OCI-LY7 (cell line): ENCODE results near the gene SELPLG. TPM values are rescaled to one million over a fixed set of nuclear protein-coding genes. Genes with fewer than 3 reads are reported as not detected.

Experiments
- BruUV-seq: library from RNA; stranded (reverse); fragments of 400-500 nt; replicated peaks from 2 replicates; lab custom pipeline; 2021; lab: Mats Ljungman, UMichigan
- CTCF ChIA-PET: fragments of 300-600 bp; sonication (Branson Sonifier 250); formaldehyde crosslinking; loops from one replicate; lab custom pipeline; 2022; ENCODE audit warnings: antibody characterized with exemption; ENCODE audit not compliant: unreplicated experiment; lab: Charles Lee
- POLR2A ChIA-PET: fragments of 300-600 bp; sonication (Branson Sonifier 250); formaldehyde crosslinking; loops from one replicate; lab custom pipeline; 2022; ENCODE audit warnings: antibody characterized with exemption; lab: Charles Lee
- DNase-seq: peaks from one replicate; pipeline ENCODE4 v3.0.0-alpha.2; 2015; ENCODE audit warnings: low spot score
- H2AFZ ChIP-seq: fragments of 200-600 bp; sonication (generic), shearing (Covaris generic); 2 replicates; pipeline ENCODE4 v1.6.1; 2014; ENCODE audit warnings: mild to moderate bottlenecking, antibody characterized with exemption, low read length, moderate library complexity
- H3K27ac ChIP-seq: fragments of 200-600 bp; sonication (generic); 2 replicates; pipeline ENCODE4 v1.5.1; 2014; ENCODE audit warnings: mixed run types, low read depth, mild to moderate bottlenecking, moderate library complexity, low read length, inconsistent platforms; ENCODE audit not compliant: poor library complexity, severe bottlenecking
- H3K36me3 ChIP-seq: fragments of 200-600 bp; sonication (generic); 2 replicates; pipeline ENCODE4 v1.6.1; 2014; ENCODE audit warnings: mild to moderate bottlenecking, antibody characterized with exemption, low read length, moderate library complexity, mixed read lengths; ENCODE audit not compliant: insufficient read depth
- H3K4me1 ChIP-seq: fragments of 200-600 bp; sonication (generic); 2 replicates; pipeline ENCODE4 v1.5.1; 2014; ENCODE audit warnings: mild to moderate bottlenecking, low read length; ENCODE audit not compliant: insufficient read depth, poor library complexity, severe bottlenecking
- H3K4me2 ChIP-seq: fragments of 200-600 bp; sonication (generic); 2 replicates; pipeline ENCODE4 v1.6.1; 2014; ENCODE audit warnings: mild to moderate bottlenecking, low read length
- H3K4me3 ChIP-seq: fragments of 200-600 bp; sonication (generic); 2 replicates; pipeline ENCODE4 v1.5.1; 2014; ENCODE audit warnings: mild to moderate bottlenecking, low read depth, low read length; ENCODE audit not compliant: poor library complexity, severe bottlenecking
- H3K79me2 ChIP-seq: fragments of 200-600 bp; sonication (generic); 2 replicates; pipeline ENCODE4 v1.6.1; 2016; ENCODE audit warnings: low read depth, mild to moderate bottlenecking, low read length, moderate library complexity, mixed read lengths; ENCODE audit not compliant: insufficient read depth
- H3K9me2 ChIP-seq: fragments of 200-600 bp; sonication (generic); 2 replicates; pipeline ENCODE4 v1.6.1; 2016; ENCODE audit warnings: mild to moderate bottlenecking, low read length, mixed read lengths; ENCODE audit not compliant: insufficient read depth
- H3K9me3 ChIP-seq: fragments of 200-600 bp; sonication (generic); 2 replicates; pipeline ENCODE4 v1.6.1; 2014; ENCODE audit warnings: mild to moderate bottlenecking, mixed run types, low read length, mixed read lengths
- H4K20me1 ChIP-seq: fragments of 200-600 bp; sonication (generic); 2 replicates; pipeline ENCODE4 v1.6.1; 2014; ENCODE audit warnings: mild to moderate bottlenecking, antibody characterized with exemption, low read length, moderate library complexity, mixed read lengths; ENCODE audit not compliant: insufficient read depth
- EZH2phosphoT487 ChIP-seq: fragments of 200-600 bp; sonication (generic); IDR thresholded peaks from 2 replicates; pipeline ENCODE4 v1.6.1; 2018; ENCODE audit warnings: low read depth, borderline replicate concordance, mild to moderate bottlenecking, mixed run types, antibody characterized with exemption, low read length, moderate library complexity, mixed read lengths
- intact Hi-C: fragments of 100-400 bp; cut with micrococcal nuclease; formaldehyde crosslinking; loops from one replicate; pipeline ENCODE4 v1.10.0; 2022; ENCODE audit not compliant: unreplicated experiment
- total RNA-seq, 2 experiments: library from RNA; depleted of rRNA in 1 of 2; stranded (reverse); fragments of >200 nt in 1 of 2; shearing (Covaris generic) in 1 of 2; gene quantifications; 2 replicates each; pipeline ENCODE4 v1.2.3, GENCODE V29; 2014 to 2022
- TF ChIP-seq, protein P1 (sequence below): fragments of 200-600 bp; sonication (generic); conservative IDR thresholded peaks from 2 replicates; pipeline ENCODE4 v1.5.1; 2014; ENCODE audit warnings: mild to moderate bottlenecking, antibody characterized with exemption, low read length, moderate library complexity, mixed read lengths

SELPLG gene
- total RNA-seq, 2 experiments from 2014 or later, result 20.0 to 21.0 TPM

DNA sequence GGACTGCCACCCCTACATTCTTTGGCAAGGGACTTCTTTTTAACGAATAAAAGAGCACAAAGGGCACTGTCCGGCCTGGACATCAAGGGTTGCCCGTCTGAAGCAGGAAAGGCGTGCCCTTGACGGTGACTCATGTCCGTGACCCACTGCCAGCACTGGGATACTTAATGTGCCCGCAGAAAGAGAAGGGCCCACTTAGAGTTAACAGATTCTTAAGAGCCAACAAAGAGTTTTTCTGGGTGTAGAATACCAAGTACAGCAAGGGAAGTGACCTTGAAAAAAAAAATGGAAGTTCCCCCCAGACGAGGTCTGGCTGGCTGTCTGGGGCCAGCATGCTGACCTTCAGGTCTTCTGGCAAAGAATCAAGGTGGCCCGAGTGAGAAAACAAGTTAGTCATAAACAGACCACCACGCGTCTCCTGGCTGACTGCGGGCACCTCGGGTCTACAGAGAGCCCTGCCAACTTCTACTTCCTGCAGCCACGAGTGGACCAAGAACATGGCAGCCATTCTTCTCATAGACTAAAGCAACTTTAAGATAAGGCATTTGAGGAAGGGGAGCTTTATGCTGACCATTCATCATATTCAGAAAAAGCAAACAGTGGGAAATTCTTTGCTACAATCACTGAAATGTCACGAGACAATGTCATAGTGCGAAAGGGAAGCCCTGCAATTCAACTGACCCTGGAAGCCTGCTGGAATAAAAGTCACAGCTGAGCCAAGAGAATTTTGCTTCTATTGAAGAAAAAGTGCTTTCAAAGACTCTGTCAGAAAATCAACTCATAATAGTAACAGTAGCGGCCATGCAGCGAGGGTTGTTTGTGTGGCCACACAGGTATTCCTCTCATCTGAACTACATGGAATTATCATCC lies 10.5 kb upstream of the SELPLG start:
- ChIA-PET CTCF (no interaction called here), POLR2A (interaction anchor here (0.7 to 4.1 kb wide), 7 partner anchors 8 to 125 kb away, joined by 3 to 38 read pairs (median 6); no protein-coding TSS in a partner anchor)
- Histone ChIP-seq H2AFZ (no peak overlapping the region), H3K9me3 (0 out of 2 replicates have a peak, but pooled peaks cover 2% of the 10 kb centered on the region), H3K4me1 (peaks cover 86% of the 10 kb centered on the region), H3K4me3 (no peak overlapping the region), H3K79me2 (peaks cover 21% of the 10 kb centered on the region; the same call in 1 of the 2 replicates), H4K20me1 (no peaks in the 10 kb centered on the region), H3K9me2 (no peaks in the 10 kb centered on the region), H3K27ac (peak overlapping the region; percentile 99), H3K4me2 (peak overlapping the region; percentile 72; the same call in 1 of the 2 replicates), H3K36me3 (peaks cover 71% of the 10 kb centered on the region)
- no peak for DNase-seq
- BruUV-seq, result no TSS peak
- TF ChIP-seq, protein P1, sequence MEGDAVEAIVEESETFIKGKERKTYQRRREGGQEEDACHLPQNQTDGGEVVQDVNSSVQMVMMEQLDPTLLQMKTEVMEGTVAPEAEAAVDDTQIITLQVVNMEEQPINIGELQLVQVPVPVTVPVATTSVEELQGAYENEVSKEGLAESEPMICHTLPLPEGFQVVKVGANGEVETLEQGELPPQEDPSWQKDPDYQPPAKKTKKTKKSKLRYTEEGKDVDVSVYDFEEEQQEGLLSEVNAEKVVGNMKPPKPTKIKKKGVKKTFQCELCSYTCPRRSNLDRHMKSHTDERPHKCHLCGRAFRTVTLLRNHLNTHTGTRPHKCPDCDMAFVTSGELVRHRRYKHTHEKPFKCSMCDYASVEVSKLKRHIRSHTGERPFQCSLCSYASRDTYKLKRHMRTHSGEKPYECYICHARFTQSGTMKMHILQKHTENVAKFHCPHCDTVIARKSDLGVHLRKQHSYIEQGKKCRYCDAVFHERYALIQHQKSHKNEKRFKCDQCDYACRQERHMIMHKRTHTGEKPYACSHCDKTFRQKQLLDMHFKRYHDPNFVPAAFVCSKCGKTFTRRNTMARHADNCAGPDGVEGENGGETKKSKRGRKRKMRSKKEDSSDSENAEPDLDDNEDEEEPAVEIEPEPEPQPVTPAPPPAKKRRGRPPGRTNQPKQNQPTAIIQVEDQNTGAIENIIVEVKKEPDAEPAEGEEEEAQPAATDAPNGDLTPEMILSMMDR, result no peak
- TF ChIP-seq EZH2phosphoT487, result no peak
- intact Hi-C loops, result no loop called here

DNA sequence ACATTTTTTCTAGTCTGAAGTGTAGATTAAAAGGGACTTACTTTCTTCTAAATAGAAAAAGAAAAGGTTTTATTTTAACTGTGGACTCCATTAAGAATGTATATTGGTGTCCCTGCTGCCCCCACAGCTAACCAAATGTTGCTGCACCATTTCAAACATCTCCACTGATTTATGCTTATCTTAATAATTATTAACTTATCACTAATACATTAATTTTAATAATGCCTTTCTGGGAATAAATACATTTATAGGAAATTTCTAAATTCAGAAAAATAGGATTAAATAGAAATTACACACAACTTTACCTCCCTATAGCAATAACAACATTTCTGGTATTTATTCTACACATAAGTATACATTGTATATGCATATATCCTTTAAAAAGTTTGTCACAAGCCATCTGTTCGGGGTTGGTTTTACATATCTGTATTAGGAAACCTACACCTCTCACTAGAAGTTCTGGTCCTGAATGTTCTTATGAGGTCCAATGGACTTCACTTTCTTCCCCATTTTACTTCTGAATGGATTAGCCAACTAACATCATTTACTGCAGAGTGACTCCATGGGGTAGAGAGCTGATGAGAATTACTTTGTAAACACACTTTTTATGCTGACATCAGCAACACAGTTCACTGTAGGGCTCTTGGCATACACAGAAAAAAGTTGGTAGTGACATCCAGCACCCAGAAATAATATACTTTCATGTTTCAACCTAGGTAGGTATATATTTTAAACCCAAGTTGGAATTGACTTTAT lies 9.4 kb upstream of the SELPLG start:
- POLR2A ChIA-PET, result interaction anchor here (0.6 to 17.7 kb wide), 5 partner anchors 9 to 87 kb away, joined by 3 to 330 read pairs (median 174); partner anchors contain the start of genes ISCU, SART3 and SELPLG
- peaks cover 32% of the 10 kb centered on the region; the same call in 1 of the 2 replicates for H3K79me2 ChIP-seq
- no peaks in the 10 kb centered on the region for H3K9me2 ChIP-seq
- no TSS peak for BruUV-seq
- H3K4me3 ChIP-seq, result peak overlapping the region; percentile 41
- peak overlapping the region; percentile 72 for H3K4me2 ChIP-seq
- no peaks in the 10 kb centered on the region for H4K20me1 ChIP-seq
- CTCF ChIA-PET, result interaction anchor here (0.6 kb wide), 1 partner anchor 19 kb away, joined by 3 read pairs; no protein-coding TSS in a partner anchor
- H3K27ac ChIP-seq, result peak overlapping the region; percentile 99
- peaks cover 67% of the 10 kb centered on the region for H3K36me3 ChIP-seq
- H3K9me3 ChIP-seq, result 0 out of 2 replicates have a peak, but pooled peaks cover 4% of the 10 kb centered on the region
- DNase-seq, result no peak
- no peak overlapping the region for H2AFZ ChIP-seq
- TF ChIP-seq, protein P1, result peak; percentile 19; the same call in 1 of the 2 replicates
- TF ChIP-seq EZH2phosphoT487, result no peak
- H3K4me1 ChIP-seq, result peaks cover 97% of the 10 kb centered on the region
- intact Hi-C loops, result loop anchor here (1.0 kb wide), 2 partner anchors 10 to 21 kb away; partner anchors contain the start of gene SELPLG
